ENCODE measurements around the gene TRIM25.

Gene TRIM25

GRCh38 chr17:56926704-56927103 lies 12.9 kb upstream of the TRIM25 start:
- DNase-seq, result no peak

GRCh38 chr17:56926270-56926669 lies 12.4 kb upstream of the TRIM25 start:
- no peak for DNase-seq

- DNase-seq, result no peak
These were observed 11.2 kb upstream of the TRIM25 start for GRCh38 chr17:56925088-56925487.

- no peak for DNase-seq
These were observed 5.9 kb upstream of the TRIM25 start for GRCh38 chr17:56919717-56920116.

- DNase-seq, result no peak
These were observed 5.1 kb upstream of the TRIM25 start for GRCh38 chr17:56918916-56919315.

GRCh38 chr17:56917559-56918296 lies 3.9 kb upstream of the TRIM25 start:
- DNase-seq, result no peak

GRCh38 chr17:56914581-56915273 lies 878 bp upstream of the TRIM25 start:
- DNase-seq, result peak in 2 of 56 donors; percentile 12 to 23

- DNase-seq, result peak in 3 of 56 donors; percentile 4 to 35 (median 13)
These were observed 439 bp downstream of the TRIM25 start for GRCh38 chr17:56913353-56913866.

GRCh38 chr17:56913000-56913311 lies 893 bp downstream of the TRIM25 start:
- no peak for DNase-seq

GRCh38 chr17:56912105-56912999 lies 1.5 kb downstream of the TRIM25 start:
- no peak for DNase-seq

GRCh38 chr17:56910509-56911235 lies 3.2 kb downstream of the TRIM25 start:
- DNase-seq, result no peak

GRCh38 chr17:56909742-56910508 lies 3.9 kb downstream of the TRIM25 start:
- DNase-seq, result no peak

- peak in 3 of 56 donors; percentile 5 to 36 (median 13) for DNase-seq
These were observed 5.8 kb downstream of the TRIM25 start for GRCh38 chr17:56908001-56908542.

GRCh38 chr17:56903560-56903959 lies 10.3 kb downstream of the TRIM25 start:
- no peak for DNase-seq

GRCh38 chr17:56902348-56902747 lies 11.5 kb downstream of the TRIM25 start:
- DNase-seq, result no peak

- DNase-seq, result no peak
These were observed 14.4 kb downstream of the TRIM25 start for GRCh38 chr17:56899403-56899802.

- no peak for DNase-seq
These were observed 15.0 kb downstream of the TRIM25 start for GRCh38 chr17:56898874-56899273.

- no peak for DNase-seq
These were observed 16.0 kb downstream of the TRIM25 start for GRCh38 chr17:56897646-56898424.

GRCh38 chr17:56896968-56897359 lies 16.9 kb downstream of the TRIM25 start:
- no peak for DNase-seq

Measured in nucleus accumbens (tissue), 56 donors.